ENCODE results near the gene TLR8.

The TLR8 gene

GRCh38 chrX:12906046-12906761, at the start of gene TLR8:
TLR8 (plus strand) TSS chrX:12906620; CDS start chrX:12906707, 87 bp downstream.
- DNase-seq (ENCODE audit: low spot score), result no peak

DNA sequence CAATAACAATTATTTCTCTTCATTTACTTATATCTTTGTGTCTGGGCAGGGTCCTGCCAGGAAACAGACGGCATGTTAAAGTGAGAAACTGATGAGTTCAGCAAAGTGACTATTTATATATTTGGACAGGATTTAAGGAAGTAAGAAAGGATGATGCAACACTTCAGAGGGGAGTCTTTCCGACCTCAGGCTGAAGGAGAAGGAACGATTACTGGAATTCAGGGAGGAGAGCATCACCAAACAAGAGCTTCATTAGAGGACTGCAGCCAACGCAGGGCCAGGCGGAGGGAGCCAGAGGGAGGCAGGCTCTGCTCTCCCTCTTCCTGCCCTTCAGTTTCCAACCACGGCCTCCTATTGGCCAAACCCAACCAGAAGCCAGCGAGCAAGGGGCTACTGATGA, 41.1 kb upstream of the TLR8 start:
- DNase-seq (ENCODE audit: low spot score), result no peak

GRCh38 chrX:12866451-12867377, 39.7 kb upstream of the TLR8 start, which contains the start of gene TLR7:
TLR7 (plus strand) TSS chrX:12867072; CDS start chrX:12867579, 507 bp downstream.
- no peak for DNase-seq (ENCODE audit: low spot score)

DNA sequence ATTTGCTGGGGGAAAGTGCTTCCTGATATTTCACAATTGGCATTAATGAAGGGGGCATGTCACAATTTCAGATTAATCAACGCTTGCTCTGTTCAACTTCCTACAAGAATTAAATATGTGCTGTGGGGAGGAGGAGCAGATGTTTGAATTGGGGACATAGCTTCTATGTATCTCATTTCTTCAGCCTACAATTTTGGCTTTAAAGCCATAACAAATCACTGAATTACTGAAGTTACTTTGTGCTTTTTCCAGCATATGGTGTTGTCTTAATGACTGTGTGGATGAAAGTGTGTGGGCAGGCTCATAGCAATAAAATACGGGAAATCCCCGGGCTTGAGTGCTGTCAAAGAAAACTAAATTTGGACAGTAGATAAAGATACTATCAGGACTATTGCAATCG, 38.7 kb upstream of the TLR8 start:
- DNase-seq (ENCODE audit: low spot score), result no peak

DNA sequence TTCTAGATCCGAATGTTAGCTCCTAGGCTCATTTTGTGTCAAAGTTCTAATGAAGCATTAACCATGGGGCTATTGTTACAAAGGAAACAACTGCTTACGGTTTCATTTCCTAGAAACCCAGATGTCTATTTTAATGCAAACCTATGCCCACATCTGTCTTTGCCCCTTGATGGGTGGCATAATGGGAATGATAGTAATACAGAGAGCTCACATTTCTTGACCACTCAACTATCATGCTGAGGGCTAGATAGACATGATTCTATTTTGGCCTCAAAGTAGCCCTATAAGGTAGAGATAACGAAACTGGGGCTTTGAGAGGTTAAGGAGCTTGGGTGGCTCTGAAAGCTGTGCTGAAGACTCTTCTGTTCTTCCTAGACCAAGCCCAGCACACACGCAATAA, 37.7 kb upstream of the TLR8 start:
- no peak for DNase-seq (ENCODE audit: low spot score)

DNA sequence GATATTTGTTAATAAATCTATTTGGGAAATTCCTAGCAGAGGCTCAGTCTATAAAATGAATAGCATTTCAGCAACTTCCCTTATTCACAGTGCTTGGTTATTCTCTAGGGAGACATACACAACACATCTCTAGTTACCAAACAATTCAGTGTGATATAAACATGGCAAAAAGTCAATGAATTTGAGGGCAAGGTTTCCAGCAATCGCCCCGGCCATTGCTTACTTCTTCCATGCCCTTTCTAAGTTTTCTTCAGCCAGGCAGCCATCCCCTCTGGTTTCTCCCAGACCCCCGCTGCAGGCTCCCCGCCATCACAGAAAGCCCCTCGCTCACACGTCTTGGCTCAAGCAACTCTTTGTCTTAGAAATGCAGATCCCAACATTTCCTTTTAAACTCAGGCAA, 35.2 kb upstream of the TLR8 start:
- no peak for DNase-seq (ENCODE audit: low spot score)

DNA sequence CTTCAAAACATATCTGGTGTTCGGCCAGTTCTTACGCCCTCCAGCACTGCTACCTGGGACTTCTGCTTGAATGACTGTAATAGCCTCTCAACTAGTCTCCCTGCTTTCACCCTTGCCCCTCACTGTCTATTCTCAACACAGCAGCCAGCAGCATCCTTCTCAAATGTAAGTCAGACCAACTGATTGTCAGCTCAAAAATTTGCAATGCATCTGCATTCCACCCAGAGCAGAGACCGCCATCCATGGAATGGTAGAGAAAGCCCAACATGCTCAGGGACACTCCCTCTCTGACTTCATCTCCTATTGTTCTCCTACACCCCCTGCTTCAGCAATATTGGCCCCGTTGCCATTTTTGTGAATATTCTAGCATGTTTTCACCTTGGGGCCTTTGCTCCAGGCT, 33.7 kb upstream of the TLR8 start:
- no peak for DNase-seq (ENCODE audit: low spot score)

DNA sequence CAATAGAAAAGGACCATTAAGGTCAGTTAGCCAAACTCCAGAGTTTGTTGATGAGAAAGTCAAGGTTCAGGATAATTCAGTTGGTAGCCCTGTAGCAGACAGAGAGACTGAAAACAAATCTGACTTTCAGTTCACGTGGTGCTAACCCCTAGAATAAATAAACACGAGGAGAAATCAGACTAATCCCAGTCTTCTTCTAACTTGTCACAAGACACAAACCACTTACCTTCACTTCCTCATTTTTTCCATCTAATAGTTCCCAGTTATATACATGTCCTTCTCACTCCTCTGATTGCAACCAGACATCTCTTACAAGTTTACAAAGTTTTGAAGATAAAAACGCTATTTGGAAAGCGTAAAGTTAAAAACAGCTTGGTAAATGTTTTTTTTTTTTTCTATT, 31.8 kb upstream of the TLR8 start:
- DNase-seq (ENCODE audit: low spot score), result no peak

GRCh38 chrX:12877386-12877785, 29.0 kb upstream of the TLR8 start:
- DNase-seq (ENCODE audit: low spot score), result no peak

DNA sequence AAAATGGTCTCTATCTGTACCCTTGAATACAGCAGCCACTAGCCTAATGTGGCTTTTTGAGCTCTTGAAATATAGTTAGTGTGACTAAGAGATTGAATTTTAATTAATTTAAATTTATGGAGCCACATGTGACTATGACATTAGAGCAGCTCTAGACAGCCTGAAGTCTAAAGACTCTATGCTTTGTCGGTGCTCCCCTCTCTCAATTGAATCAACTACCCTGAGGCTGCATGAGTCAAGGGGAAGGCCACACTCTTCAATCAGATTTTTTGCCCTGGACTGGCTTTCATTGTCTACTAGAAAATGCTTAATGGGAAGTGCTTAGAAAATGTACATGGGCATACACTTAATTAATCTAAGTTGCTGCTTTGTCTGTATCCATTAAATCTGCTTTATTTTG, 27.9 kb upstream of the TLR8 start:
- DNase-seq (ENCODE audit: low spot score), result no peak

- no peak for DNase-seq (ENCODE audit: low spot score)
Measured at GRCh38 chrX:12881914-12882313, 24.5 kb upstream of the TLR8 start.

GRCh38 chrX:12885508-12885907, 20.9 kb upstream of the TLR8 start:
- DNase-seq (ENCODE audit: low spot score), result no peak

DNA sequence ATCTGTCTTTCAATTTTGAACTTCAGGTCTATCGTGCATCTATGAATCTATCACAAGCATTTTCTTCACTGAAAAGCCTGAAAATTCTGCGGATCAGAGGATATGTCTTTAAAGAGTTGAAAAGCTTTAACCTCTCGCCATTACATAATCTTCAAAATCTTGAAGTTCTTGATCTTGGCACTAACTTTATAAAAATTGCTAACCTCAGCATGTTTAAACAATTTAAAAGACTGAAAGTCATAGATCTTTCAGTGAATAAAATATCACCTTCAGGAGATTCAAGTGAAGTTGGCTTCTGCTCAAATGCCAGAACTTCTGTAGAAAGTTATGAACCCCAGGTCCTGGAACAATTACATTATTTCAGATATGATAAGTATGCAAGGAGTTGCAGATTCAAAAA, 19.9 kb upstream of the TLR8 start:
- DNase-seq (ENCODE audit: low spot score), result no peak

DNA sequence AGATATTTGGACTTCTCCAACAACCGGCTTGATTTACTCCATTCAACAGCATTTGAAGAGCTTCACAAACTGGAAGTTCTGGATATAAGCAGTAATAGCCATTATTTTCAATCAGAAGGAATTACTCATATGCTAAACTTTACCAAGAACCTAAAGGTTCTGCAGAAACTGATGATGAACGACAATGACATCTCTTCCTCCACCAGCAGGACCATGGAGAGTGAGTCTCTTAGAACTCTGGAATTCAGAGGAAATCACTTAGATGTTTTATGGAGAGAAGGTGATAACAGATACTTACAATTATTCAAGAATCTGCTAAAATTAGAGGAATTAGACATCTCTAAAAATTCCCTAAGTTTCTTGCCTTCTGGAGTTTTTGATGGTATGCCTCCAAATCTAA, 19.3 kb upstream of the TLR8 start:
- no peak for DNase-seq (ENCODE audit: low spot score)

DNA sequence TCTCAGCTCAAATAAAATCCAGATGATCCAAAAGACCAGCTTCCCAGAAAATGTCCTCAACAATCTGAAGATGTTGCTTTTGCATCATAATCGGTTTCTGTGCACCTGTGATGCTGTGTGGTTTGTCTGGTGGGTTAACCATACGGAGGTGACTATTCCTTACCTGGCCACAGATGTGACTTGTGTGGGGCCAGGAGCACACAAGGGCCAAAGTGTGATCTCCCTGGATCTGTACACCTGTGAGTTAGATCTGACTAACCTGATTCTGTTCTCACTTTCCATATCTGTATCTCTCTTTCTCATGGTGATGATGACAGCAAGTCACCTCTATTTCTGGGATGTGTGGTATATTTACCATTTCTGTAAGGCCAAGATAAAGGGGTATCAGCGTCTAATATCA, 18.7 kb upstream of the TLR8 start:
- no peak for DNase-seq (ENCODE audit: low spot score)

DNA sequence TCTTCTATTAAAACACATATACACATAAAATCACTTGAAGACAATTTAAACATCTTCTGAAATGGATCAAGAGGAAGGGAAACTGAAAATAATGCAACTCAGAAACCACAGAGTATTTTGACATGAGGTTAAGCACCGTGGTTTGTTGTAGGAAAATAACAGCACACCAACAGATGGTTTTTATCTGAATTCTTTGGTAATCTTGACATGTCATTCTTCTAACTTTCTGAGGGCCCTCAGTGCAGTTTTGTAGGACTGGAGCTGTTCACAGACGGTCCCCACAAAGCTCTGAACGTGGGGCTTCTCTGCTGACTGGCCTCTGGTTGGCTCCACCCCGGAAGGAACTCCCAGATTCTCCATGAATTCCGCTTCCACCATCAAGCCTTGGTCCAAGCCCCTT, 16.0 kb upstream of the TLR8 start:
- no peak for DNase-seq (ENCODE audit: low spot score)

DNA sequence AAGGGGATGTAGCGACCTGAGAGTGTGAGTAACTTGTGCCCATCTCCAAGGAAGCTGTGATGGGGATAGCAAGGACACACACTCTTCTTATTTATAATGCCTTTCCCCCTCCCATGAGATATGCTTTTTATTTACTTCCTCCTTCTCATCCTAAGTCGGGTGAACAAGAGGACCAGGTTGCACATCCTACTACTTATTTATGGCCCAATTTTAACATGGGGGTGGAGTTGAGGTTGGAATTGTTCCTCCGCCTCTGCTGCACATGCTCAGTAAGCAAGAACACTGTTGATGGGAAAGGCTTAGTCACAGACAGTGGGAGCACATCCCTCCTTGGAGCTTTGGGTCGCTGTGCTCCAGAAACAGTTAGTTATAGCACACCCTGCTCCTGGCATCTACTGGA, 15.2 kb upstream of the TLR8 start:
- no peak for DNase-seq (ENCODE audit: low spot score)

- DNase-seq (ENCODE audit: low spot score), result no peak
Measured at GRCh38 chrX:12891915-12892506, 14.4 kb upstream of the TLR8 start.

DNA sequence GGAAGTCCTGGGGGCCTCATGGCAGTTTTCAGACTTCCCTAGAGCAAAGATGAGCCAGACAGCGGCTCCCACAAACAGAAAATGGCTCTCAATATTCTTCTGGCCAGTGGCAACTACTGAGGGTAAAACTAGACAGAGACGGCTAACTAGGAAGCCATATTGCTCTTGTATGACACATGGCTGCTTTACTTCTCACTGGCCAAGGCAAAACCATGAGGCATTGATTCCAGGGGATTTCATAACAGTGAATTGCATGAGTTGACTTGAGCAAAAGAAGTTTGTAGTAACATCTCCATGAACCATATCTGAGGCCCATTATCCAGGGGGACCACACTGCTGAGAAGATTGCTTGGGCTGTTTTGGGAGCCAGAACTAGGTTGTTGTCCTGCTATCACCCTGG, 13.7 kb upstream of the TLR8 start:
- no peak for DNase-seq (ENCODE audit: low spot score)

DNA sequence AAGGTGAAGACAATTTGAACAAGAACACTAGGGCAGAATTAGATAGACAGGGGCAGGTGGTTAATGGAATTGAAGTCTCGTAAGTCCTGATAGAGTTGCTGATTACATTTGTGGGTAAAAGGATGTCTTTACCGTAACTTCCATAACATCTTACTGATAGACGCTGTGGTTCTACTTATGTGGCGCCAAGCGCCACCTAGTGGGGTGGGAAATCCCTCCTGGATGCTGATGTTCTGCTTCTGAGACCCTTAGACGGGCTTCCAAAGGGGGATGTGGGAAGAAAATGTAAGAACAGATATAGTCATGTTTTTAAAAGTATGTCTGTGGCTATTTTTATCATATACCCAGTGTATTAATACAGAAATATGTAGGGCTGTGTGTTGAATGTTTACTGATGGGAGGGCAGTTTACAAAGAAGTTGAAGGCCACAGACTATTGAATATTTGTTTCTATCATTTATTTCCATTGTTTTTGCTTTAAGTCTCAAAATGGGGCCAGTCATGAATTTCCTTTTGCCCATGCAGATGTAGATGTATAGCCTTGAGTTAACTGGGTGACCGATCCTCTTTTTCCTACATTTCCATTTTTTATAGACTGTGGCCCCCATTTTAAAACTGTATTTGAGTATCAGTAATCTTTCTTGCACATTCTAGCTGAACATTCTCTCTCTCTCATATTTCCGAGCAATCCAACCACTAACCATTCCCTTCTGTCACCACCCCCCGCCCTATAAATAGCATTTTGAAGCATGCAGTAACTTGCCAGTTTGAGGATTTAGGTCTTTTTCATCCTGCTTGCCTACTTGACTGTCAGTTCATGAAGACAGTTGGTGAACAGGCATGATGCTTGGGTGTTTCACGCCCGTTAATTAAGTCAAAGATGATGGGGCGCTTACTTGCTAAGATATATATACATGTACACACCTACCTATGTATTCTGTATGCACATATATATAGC, 12.1 kb upstream of the TLR8 start:
- no peak for DNase-seq (ENCODE audit: low spot score)

DNA sequence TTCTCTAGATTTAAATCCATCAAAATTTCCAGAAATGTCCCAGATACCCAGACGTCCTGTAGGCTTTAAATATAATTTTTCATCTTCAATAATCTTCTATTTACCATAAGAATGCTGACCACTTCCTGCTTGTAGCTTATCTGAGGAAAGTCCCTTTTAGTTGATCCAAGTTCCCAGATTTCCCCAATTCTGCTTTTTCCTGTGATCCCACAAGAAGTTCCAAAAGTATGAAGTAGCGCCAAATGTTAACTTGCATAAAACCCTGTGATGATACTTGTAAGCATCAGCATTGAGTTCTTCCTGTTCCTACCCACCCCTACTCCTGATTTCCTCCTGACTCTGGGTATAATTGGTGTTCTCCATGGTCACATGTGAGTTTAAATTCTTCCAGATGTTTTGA, 10.6 kb upstream of the TLR8 start:
- DNase-seq (ENCODE audit: low spot score), result no peak

DNA sequence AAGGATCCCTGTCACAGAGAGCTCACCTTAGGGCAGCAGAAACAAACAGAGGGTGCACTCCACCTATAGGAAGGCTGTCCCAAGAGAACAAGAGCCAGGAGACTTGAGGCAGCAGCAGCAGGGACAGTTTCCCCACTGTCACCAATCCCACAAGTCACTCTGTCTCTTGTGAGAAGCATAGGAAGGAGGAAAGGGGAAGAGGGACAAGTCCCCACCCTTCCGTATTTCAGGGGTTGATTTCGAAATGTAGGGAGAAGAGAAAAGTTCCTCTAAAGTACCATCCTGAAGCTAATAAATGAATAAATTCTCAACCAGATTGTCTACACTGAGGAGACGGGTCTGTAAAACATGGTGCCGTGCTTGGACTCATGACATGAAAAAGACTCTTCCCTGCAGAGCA, 9.5 kb upstream of the TLR8 start:
- no peak for DNase-seq (ENCODE audit: low spot score)
